DND-41 (cell line): ENCODE measurements around the gene STK16.

Experiments
- ATAC-seq: fragments of 200-7000 bp; cut with Tn5 transposase; 3 replicates; pipeline ENCODE4 v1.9.1; 2021; ENCODE audit warnings: low read depth; ENCODE audit not compliant: insufficient read depth
- DNase-seq: peaks from one replicate; pipeline ENCODE4 v3.0.0-alpha.2; 2020
- H2AFZ ChIP-seq: 2 replicates; pipeline ENCODE4 v1.6.0; 2012; ENCODE audit warnings: low read depth, low read length
- H3K27ac ChIP-seq: 2 replicates; pipeline ENCODE4 v1.5.1; 2012; ENCODE audit warnings: low read length, inconsistent platforms
- H3K27me3 ChIP-seq: fragments of 200-600 bp; sonication (generic); 2 replicates; pipeline ENCODE4 v1.6.0; 2012; ENCODE audit warnings: low read length, mild to moderate bottlenecking, inconsistent platforms; ENCODE audit not compliant: insufficient read depth, poor library complexity
- H3K36me3 ChIP-seq: 2 replicates; pipeline ENCODE4 v1.5.1; 2012; ENCODE audit warnings: low read length, inconsistent platforms; ENCODE audit not compliant: insufficient read depth
- H3K4me1 ChIP-seq: 2 replicates; pipeline ENCODE4 v1.5.1; 2012; ENCODE audit warnings: mild to moderate bottlenecking, low read length; ENCODE audit not compliant: insufficient read depth
- H3K4me2 ChIP-seq: 2 replicates; pipeline ENCODE4 v1.6.0; 2012; ENCODE audit warnings: mild to moderate bottlenecking, moderate library complexity, low read length, inconsistent platforms; ENCODE audit not compliant: insufficient read depth
- H3K4me3 ChIP-seq, 2 experiments: fragments of 200-600 bp in 1 of 2; shearing (Covaris generic) in 1 of 2; 2 replicates each; pipeline ENCODE4 v1.5.1; 2012 to 2016; ENCODE audit warnings: inconsistent platforms in 2 of 2, low read length in 2 of 2, mild to moderate bottlenecking in 2 of 2, low read depth in 1 of 2, moderate library complexity in 1 of 2
- H3K79me2 ChIP-seq: 2 replicates; pipeline ENCODE4 v1.6.0; 2012; ENCODE audit warnings: low read length, inconsistent platforms; ENCODE audit not compliant: insufficient read depth
- H3K9ac ChIP-seq: 2 replicates; pipeline ENCODE4 v1.6.0; 2012; ENCODE audit warnings: low read depth, mild to moderate bottlenecking, inconsistent platforms, low read length, moderate library complexity
- H3K9me3 ChIP-seq: 2 replicates; pipeline ENCODE4 v1.5.1; 2012; ENCODE audit warnings: low read length, moderate library complexity, mild to moderate bottlenecking, inconsistent platforms; ENCODE audit not compliant: insufficient read depth, severe bottlenecking
- H4K20me1 ChIP-seq: 2 replicates; pipeline ENCODE4 v1.6.0; 2012; ENCODE audit warnings: low read length; ENCODE audit not compliant: insufficient read depth
- CTCF ChIP-seq: IDR thresholded peaks from 2 replicates; pipeline ENCODE4 v1.5.1; 2012; ENCODE audit warnings: borderline replicate concordance, low read length, moderate library complexity, mild to moderate bottlenecking; ENCODE audit not compliant: poor library complexity, severe bottlenecking; ENCODE audit errors: extremely low read depth
- EZH2 ChIP-seq: IDR thresholded peaks from 3 replicates; pipeline ENCODE4 v1.6.1; 2012; ENCODE audit warnings: borderline replicate concordance, low read depth, mild to moderate bottlenecking, moderate library complexity, low read length, inconsistent platforms; ENCODE audit not compliant: severe bottlenecking

The STK16 gene

GRCh38 chr2:219268294-219268693 lies 23.0 kb downstream of the STK16 start:
- TF ChIP-seq CTCF = no peak
- no peak for TF ChIP-seq EZH2
- Histone ChIP-seq H3K4me3 (no peak overlapping the region), H3K4me2 (no peak overlapping the region), H3K4me1 (no peaks in the 10 kb centered on the region), H3K27me3 (peaks cover 12% of the 10 kb centered on the region), H2AFZ (no peak overlapping the region), H3K79me2 (no peaks in the 10 kb centered on the region), H3K9ac (no peak overlapping the region), H3K36me3 (no peaks in the 10 kb centered on the region), H3K27ac (no peak overlapping the region), H4K20me1 (no peaks in the 10 kb centered on the region), H3K9me3 (no peaks in the 10 kb centered on the region)
- ATAC-seq (no peak), DNase-seq (no peak)

GRCh38 chr2:219269362-219270054 lies 24.2 kb downstream of the STK16 start:
- H4K20me1 ChIP-seq = no peaks in the 10 kb centered on the region
- no peaks in the 10 kb centered on the region for H3K36me3 ChIP-seq
- no peak for DNase-seq
- no peaks in the 10 kb centered on the region for H3K9me3 ChIP-seq
- no peak overlapping the region for H3K9ac ChIP-seq
- H3K4me3 ChIP-seq = no peak overlapping the region
- no peak overlapping the region for H3K4me2 ChIP-seq
- no peak for ATAC-seq
- H3K27ac ChIP-seq = no peak overlapping the region
- H2AFZ ChIP-seq = no peak overlapping the region
- no peaks in the 10 kb centered on the region for H3K4me1 ChIP-seq
- no peaks in the 10 kb centered on the region for H3K79me2 ChIP-seq
- no peak for TF ChIP-seq CTCF
- TF ChIP-seq EZH2 = no peak
- peaks cover 12% of the 10 kb centered on the region for H3K27me3 ChIP-seq

- no peak overlapping the region for H3K27ac ChIP-seq
- no peak overlapping the region for H3K9ac ChIP-seq
- H3K79me2 ChIP-seq = no peaks in the 10 kb centered on the region
- ATAC-seq = no peak
- H3K4me1 ChIP-seq = no peaks in the 10 kb centered on the region
- H3K9me3 ChIP-seq = no peaks in the 10 kb centered on the region
- no peak for DNase-seq
- no peaks in the 10 kb centered on the region for H4K20me1 ChIP-seq
- no peak for TF ChIP-seq CTCF
- no peak for TF ChIP-seq EZH2
- H3K4me2 ChIP-seq = no peak overlapping the region
- H3K27me3 ChIP-seq = peaks cover 12% of the 10 kb centered on the region
- no peaks in the 10 kb centered on the region for H3K36me3 ChIP-seq
- no peak overlapping the region for H3K4me3 ChIP-seq
- no peak overlapping the region for H2AFZ ChIP-seq
These were observed 24.7 kb downstream of the STK16 start for GRCh38 chr2:219270055-219270372.
